ENCODE results near the gene TYMP.

DNA sequence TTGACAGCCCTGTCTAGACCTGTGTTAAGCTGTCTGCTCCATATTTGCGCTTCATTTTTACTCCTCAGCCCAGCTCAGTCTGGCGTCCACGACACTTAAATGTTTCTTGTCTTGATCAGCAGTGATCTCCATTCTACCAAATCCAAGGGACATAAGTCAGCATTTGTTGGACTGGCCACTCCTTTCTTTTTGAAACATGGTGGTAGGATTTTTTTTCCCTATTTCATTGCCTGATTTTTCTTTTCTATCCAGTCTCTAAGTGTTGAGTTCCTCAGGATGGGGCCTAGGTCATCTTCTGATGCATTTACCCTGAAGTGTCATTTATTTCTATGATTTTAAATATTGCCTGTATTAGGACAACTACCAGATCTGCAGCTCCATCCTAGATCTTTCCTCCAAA is 20.9 kb downstream of the TYMP start:
- TF ChIP-seq, protein P1, sequence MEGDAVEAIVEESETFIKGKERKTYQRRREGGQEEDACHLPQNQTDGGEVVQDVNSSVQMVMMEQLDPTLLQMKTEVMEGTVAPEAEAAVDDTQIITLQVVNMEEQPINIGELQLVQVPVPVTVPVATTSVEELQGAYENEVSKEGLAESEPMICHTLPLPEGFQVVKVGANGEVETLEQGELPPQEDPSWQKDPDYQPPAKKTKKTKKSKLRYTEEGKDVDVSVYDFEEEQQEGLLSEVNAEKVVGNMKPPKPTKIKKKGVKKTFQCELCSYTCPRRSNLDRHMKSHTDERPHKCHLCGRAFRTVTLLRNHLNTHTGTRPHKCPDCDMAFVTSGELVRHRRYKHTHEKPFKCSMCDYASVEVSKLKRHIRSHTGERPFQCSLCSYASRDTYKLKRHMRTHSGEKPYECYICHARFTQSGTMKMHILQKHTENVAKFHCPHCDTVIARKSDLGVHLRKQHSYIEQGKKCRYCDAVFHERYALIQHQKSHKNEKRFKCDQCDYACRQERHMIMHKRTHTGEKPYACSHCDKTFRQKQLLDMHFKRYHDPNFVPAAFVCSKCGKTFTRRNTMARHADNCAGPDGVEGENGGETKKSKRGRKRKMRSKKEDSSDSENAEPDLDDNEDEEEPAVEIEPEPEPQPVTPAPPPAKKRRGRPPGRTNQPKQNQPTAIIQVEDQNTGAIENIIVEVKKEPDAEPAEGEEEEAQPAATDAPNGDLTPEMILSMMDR (IDR thresholded peaks at IDR 0.05) = no peak
- TF ChIP-seq POLR2A (IDR thresholded peaks at IDR 0.05) = no peak
